ENCODE data around the gene FBXO30. TPM values are rescaled to one million over a fixed set of nuclear protein-coding genes. Genes with fewer than 3 reads are reported as not detected.
A peak's percentile ranks its signal among the peaks of the same experiment; 100 is the strongest.

The FBXO30 gene
- total RNA-seq, 2 donors from 2014 or later, result 9.8 to 10.9 TPM

DNA sequence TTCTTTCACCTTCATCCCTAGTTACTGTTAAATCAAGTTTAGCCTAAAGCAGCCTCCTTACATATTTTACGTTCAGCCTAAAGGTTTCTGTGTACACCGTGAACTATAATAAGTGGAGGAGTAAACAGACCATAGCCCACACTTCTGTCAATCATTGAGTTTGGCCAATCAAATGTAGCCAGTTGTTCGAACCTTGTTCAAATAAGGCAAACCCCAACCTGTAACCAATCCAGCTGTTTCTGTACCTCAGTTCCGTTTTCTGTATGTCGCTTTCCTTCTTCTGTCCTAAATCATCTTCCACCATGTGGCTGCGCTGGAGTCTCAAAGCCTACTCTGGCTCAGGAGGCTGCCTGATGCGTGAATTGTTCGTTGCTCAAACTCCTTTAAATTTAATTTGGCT, 1.8 kb upstream of the FBXO30 start:
- no peaks in the 10 kb centered on the region for H3K27me3 ChIP-seq
- no peak for DNase-seq (ENCODE audit: low spot score)

DNA sequence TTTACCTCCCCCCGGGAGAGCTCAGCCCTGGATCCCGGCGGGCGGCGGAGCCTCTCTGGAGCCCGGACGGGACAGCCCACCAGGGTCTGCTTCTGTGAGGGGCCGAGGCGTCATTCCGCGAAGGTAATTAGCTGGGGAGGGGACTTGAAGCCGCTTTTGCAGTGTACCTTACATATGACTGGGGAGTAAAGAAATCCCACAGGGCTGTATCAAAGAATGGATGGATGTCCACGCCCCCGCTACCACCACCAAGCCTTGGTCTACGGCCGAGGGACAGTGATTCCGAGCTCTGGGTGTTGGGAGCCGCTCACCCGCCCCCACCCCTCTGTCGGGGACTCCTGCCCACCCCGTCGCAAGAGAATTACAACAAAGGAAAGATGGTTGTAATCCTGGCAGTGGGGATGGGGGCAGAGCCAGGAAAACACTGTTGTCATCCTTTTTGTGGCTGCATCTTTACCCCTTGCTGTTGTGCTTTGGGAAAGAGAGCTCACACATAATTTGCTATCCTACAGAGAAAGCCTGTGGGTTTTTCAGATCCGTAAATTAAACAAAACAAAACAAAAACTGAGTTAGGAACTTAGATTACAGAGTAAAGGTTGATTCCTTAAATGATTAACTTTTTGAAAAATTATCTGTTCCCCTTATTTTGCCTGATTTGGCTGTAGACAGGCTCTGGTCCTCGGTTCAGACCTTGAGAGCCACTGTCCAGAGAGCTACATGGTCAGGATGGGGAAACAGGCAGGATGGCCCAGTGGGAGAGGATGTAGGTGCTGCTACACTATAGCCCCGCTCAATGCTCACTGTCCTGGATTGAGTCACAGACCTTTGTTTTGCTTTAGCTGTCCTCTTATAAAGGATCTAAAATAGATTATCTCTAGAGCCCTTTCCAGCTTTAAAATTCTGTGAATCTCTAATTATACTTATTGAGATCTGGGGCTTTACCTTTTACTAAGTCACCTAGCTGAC, 997 bp upstream of the FBXO30 start:
- TF ChIP-seq, protein P1, sequence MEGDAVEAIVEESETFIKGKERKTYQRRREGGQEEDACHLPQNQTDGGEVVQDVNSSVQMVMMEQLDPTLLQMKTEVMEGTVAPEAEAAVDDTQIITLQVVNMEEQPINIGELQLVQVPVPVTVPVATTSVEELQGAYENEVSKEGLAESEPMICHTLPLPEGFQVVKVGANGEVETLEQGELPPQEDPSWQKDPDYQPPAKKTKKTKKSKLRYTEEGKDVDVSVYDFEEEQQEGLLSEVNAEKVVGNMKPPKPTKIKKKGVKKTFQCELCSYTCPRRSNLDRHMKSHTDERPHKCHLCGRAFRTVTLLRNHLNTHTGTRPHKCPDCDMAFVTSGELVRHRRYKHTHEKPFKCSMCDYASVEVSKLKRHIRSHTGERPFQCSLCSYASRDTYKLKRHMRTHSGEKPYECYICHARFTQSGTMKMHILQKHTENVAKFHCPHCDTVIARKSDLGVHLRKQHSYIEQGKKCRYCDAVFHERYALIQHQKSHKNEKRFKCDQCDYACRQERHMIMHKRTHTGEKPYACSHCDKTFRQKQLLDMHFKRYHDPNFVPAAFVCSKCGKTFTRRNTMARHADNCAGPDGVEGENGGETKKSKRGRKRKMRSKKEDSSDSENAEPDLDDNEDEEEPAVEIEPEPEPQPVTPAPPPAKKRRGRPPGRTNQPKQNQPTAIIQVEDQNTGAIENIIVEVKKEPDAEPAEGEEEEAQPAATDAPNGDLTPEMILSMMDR (IDR thresholded peaks at IDR 0.05), result no peak
- peaks cover 0 to 36% of the 10 kb centered on the region in 2 donors for H3K4me1 ChIP-seq
- DNase-seq (ENCODE audit: low spot score), result no peak

More for the DNA sequence above, 1.8 kb upstream of the FBXO30 start:
- H3K4me1 ChIP-seq, result peaks cover 0 to 28% of the 10 kb centered on the region in 2 donors
- H3K27ac ChIP-seq, result peak overlapping the region in 1 of 2 donors; percentile 93
- TF ChIP-seq, protein P1 (IDR thresholded peaks at IDR 0.05), result no peak
- H3K36me3 ChIP-seq, result no peaks in the 10 kb centered on the region
- no peak overlapping the region for H3K4me3 ChIP-seq
- H3K9me3 ChIP-seq, result no peaks in the 10 kb centered on the region

GRCh38 chr6:145814035-145814500, 527 bp downstream of the FBXO30 start:
- peak overlapping the region; percentile 66 to 67 for H3K4me3 ChIP-seq
- H3K9me3 ChIP-seq, result no peaks in the 10 kb centered on the region
- DNase-seq (ENCODE audit: low spot score), result no peak
- H3K4me1 ChIP-seq, result peaks cover 0 to 49% of the 10 kb centered on the region in 2 donors
- TF ChIP-seq, protein P1 (IDR thresholded peaks at IDR 0.05), result no peak
- H3K27ac ChIP-seq, result peak overlapping the region; percentile 93 to 94
- H3K27me3 ChIP-seq, result no peaks in the 10 kb centered on the region
- no peaks in the 10 kb centered on the region for H3K36me3 ChIP-seq

More for the DNA sequence above, 997 bp upstream of the FBXO30 start:
- Histone ChIP-seq H3K27me3 (no peaks in the 10 kb centered on the region), H3K4me3 (peak overlapping the region; percentile 66 to 67), H3K9me3 (no peaks in the 10 kb centered on the region), H3K36me3 (no peaks in the 10 kb centered on the region), H3K27ac (peak overlapping the region; percentile 93 to 94)

DNA sequence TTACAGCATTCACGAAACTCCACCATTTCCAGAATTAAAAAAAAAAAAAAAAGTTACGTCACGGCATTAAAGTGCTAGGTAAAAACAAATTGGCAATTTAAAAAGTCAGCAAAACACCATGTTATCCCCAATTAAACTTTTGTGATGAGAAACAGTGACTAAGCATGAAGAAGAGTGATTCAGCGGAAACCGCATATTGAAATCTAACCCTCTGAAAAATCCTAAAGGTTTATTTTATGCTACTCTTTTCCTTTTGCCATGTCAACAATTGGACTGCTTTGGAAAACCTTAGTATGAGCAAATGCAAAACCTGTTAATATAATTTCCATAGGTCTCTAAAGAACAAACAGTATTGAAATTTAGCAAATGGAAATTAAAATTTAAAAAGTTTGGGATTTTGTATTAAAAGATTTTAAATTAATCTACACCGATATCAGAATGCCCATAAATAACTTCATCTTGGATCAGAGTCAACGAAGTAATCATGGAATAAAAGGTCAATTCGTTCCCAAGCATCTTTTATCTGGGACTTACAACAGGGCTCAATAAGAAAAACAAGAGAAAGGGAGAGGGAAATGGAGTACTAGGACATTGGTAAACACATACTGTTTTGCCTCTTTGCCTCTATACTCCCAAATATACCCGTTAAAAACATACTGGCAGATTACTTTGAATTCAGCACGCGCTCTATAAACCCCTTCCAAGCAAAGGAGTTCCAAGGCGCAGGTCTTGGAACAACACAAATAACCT, 1.1 kb downstream of the FBXO30 start:
- no peak for DNase-seq (ENCODE audit: low spot score)
- H3K4me3 ChIP-seq, result peak overlapping the region; percentile 66 to 67
- H3K36me3 ChIP-seq, result no peaks in the 10 kb centered on the region
- TF ChIP-seq, protein P1 (IDR thresholded peaks at IDR 0.05), result no peak
- H3K27ac ChIP-seq, result peak overlapping the region; percentile 93 to 94
- H3K4me1 ChIP-seq, result peaks cover 0 to 52% of the 10 kb centered on the region in 2 donors
- no peaks in the 10 kb centered on the region for H3K9me3 ChIP-seq
- H3K27me3 ChIP-seq, result no peaks in the 10 kb centered on the region

DNA sequence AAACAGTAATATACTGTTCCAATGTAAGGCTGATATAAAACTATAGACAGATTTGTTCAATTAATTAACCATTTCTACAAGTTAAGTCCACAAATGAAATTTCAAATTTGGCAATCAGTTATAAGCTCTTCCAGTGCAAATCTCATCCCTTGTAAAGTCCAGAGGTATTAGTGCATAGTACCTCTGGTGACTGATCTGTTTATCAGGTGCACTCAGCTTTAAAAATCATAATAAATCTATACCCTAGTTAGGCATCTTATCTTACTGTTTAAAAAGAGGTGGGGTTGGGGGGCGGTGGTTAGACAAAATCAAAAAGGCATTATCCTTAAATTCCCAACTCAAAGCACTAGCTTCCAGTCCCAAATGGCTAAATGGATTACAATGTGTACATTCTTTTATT, 2.9 kb downstream of the FBXO30 start:
- DNase-seq (ENCODE audit: low spot score), result no peak
- TF ChIP-seq, protein P1 (IDR thresholded peaks at IDR 0.05), result no peak
- Histone ChIP-seq H3K9me3 (no peaks in the 10 kb centered on the region), H3K27me3 (no peaks in the 10 kb centered on the region), H3K27ac (no peak overlapping the region), H3K4me3 (no peak overlapping the region), H3K36me3 (no peaks in the 10 kb centered on the region), H3K4me1 (peaks cover 0 to 52% of the 10 kb centered on the region in 2 donors)

Measured in right atrium auricular region (tissue), 2 donors.